Endothelial cell (in vitro differentiated cells): ENCODE data around the gene SKIL. TPM values are rescaled to one million over a fixed set of nuclear protein-coding genes. Genes with fewer than 3 reads are reported as not detected.

Experiments
- DNase-seq: peaks from one replicate; pipeline ENCODE4 v3.0.0; 2021; ENCODE audit warnings: low spot score
- H3K27ac Mint-ChIP-seq: one replicate; pipeline ENCODE4 v1.8.0; 2021; ENCODE audit warnings: mixed read lengths, inconsistent platforms; ENCODE audit not compliant: unreplicated experiment
- H3K27me3 Mint-ChIP-seq: one replicate; pipeline ENCODE4 v1.8.0; 2021; ENCODE audit warnings: mild to moderate bottlenecking, moderate library complexity, mixed read lengths, inconsistent platforms; ENCODE audit not compliant: unreplicated experiment
- H3K36me3 Mint-ChIP-seq: one replicate; pipeline ENCODE4 v1.8.0; 2021; ENCODE audit warnings: mild to moderate bottlenecking, low read depth, mixed read lengths, inconsistent platforms; ENCODE audit not compliant: unreplicated experiment
- H3K4me1 Mint-ChIP-seq: one replicate; pipeline ENCODE4 v1.8.0; 2021; ENCODE audit warnings: mild to moderate bottlenecking, mixed read lengths, inconsistent platforms; ENCODE audit not compliant: unreplicated experiment
- H3K4me3 Mint-ChIP-seq: one replicate; pipeline ENCODE4 v1.8.0; 2021; ENCODE audit warnings: mild to moderate bottlenecking, mixed read lengths, inconsistent platforms; ENCODE audit not compliant: unreplicated experiment
- H3K9me3 Mint-ChIP-seq: one replicate; pipeline ENCODE4 v1.8.0; 2021; ENCODE audit warnings: mixed read lengths, inconsistent platforms; ENCODE audit not compliant: unreplicated experiment
- CTCF ChIP-seq: fragments of 200-600 bp; sonication (generic); IDR thresholded peaks from one replicate; pipeline ENCODE4 v1.5.0; 2021; ENCODE audit warnings: antibody characterized with exemption; ENCODE audit not compliant: unreplicated experiment
- total RNA-seq: library from RNA; stranded (reverse); fragmentation: NEBNext Ultra II Directional; extraction: Animal tissue kit (Norgen Biotek cat#: 25700); gene quantifications from one replicate; pipeline ENCODE4 v1.2.1, GENCODE V29; 2021; ENCODE audit not compliant: unreplicated experiment

The SKIL gene
- total RNA-seq, 1 donor from 2014 or later: 89.0 TPM

GRCh38 chr3:170387950-170388349 lies 30.4 kb downstream of the SKIL start:
- Mint-ChIP-seq H3K9me3 (no peaks in the 10 kb centered on the region), H3K27ac (no peak overlapping the region), H3K4me3 (no peak overlapping the region), H3K27me3 (no peaks in the 10 kb centered on the region), H3K4me1 (no peaks in the 10 kb centered on the region), H3K36me3 (peaks cover 20% of the 10 kb centered on the region)
- TF ChIP-seq CTCF: peak; percentile 38
- DNase-seq: no peak

GRCh38 chr3:170391108-170391507 lies 33.6 kb downstream of the SKIL start:
- Mint-ChIP-seq H3K36me3 (peaks cover 12% of the 10 kb centered on the region), H3K27ac (no peak overlapping the region), H3K9me3 (no peaks in the 10 kb centered on the region)

GRCh38 chr3:170397685-170398084 lies 40.2 kb downstream of the SKIL start:
- peaks cover 3% of the 10 kb centered on the region for H3K4me1 Mint-ChIP-seq
- no peaks in the 10 kb centered on the region for H3K27me3 Mint-ChIP-seq
- no peak overlapping the region for H3K4me3 Mint-ChIP-seq
- H3K27ac Mint-ChIP-seq: no peak overlapping the region
- DNase-seq: no peak
- no peaks in the 10 kb centered on the region for H3K9me3 Mint-ChIP-seq
- no peak for TF ChIP-seq CTCF
- H3K36me3 Mint-ChIP-seq: peaks cover 6% of the 10 kb centered on the region

More at GRCh38 chr3:170391108-170391507, 33.6 kb downstream of the SKIL start:
- no peak for TF ChIP-seq CTCF
- Mint-ChIP-seq H3K4me3 (no peak overlapping the region), H3K4me1 (no peaks in the 10 kb centered on the region), H3K27me3 (no peaks in the 10 kb centered on the region)
- DNase-seq: no peak

- Mint-ChIP-seq H3K4me3 (no peak overlapping the region), H3K36me3 (no peaks in the 10 kb centered on the region)
Measured at GRCh38 chr3:170405101-170405500, 47.6 kb downstream of the SKIL start.

More at GRCh38 chr3:170405101-170405500, 47.6 kb downstream of the SKIL start:
- Mint-ChIP-seq H3K4me1 (peaks cover 2% of the 10 kb centered on the region), H3K9me3 (no peaks in the 10 kb centered on the region), H3K27me3 (no peaks in the 10 kb centered on the region), H3K27ac (no peak overlapping the region)
- no peak for DNase-seq
- TF ChIP-seq CTCF: no peak
